Neural cell (in vitro differentiated cells): ENCODE measurements around the gene GNLY. TPM values are rescaled to one million over a fixed set of nuclear protein-coding genes. Genes with fewer than 3 reads are reported as not detected.

Experiments used
- H2AFZ ChIP-seq: fragments of 200-600, 300-800 bp; sonication (generic), shearing (Covaris generic); 2 replicates; pipeline ENCODE4 v1.6.0; 2014; ENCODE audit warnings: low read depth, mild to moderate bottlenecking, antibody characterized with exemption, low read length, moderate library complexity
- H3F3A ChIP-seq: fragments of 200-600 bp; shearing (Covaris generic); 2 replicates; pipeline ENCODE4 v1.6.1; 2016; ENCODE audit warnings: mild to moderate bottlenecking, moderate library complexity, mixed read lengths, antibody characterized with exemption, low read length; ENCODE audit not compliant: insufficient read depth, poor library complexity, severe bottlenecking
- H3K27ac ChIP-seq: fragments of 200-600, 300-800 bp; sonication (generic), shearing (Covaris generic); 2 replicates; pipeline ENCODE4 v1.5.1; 2014; ENCODE audit warnings: mild to moderate bottlenecking, low read length, moderate library complexity
- H3K27me3 ChIP-seq: fragments of 300-800, 200-600 bp; sonication (generic), shearing (Covaris generic); 2 replicates; pipeline ENCODE4 v1.6.0; 2014; ENCODE audit warnings: mild to moderate bottlenecking, low read depth, low read length, moderate library complexity; ENCODE audit not compliant: insufficient read depth
- H3K36me3 ChIP-seq: fragments of 300-800, 200-600 bp; sonication (generic), shearing (Covaris generic); 2 replicates; pipeline ENCODE4 v1.5.1; 2014; ENCODE audit warnings: mild to moderate bottlenecking, antibody characterized with exemption, low read length, moderate library complexity; ENCODE audit not compliant: insufficient read depth
- H3K4me2 ChIP-seq: fragments of 300-800, 200-600 bp; sonication (generic), shearing (Covaris generic); 2 replicates; pipeline ENCODE4 v1.6.0; 2014; ENCODE audit warnings: mild to moderate bottlenecking, low read length
- H3K4me3 ChIP-seq: fragments of 300-800, 200-600 bp; sonication (generic), shearing (Covaris generic); 2 replicates; pipeline ENCODE4 v1.5.1; 2014; ENCODE audit warnings: mild to moderate bottlenecking, low read length, moderate library complexity
- H3K79me2 ChIP-seq: fragments of 200-600 bp; shearing (Covaris generic); replicated peaks from 2 replicates; pipeline ENCODE4 v1.6.0; 2014; ENCODE audit warnings: mild to moderate bottlenecking, low read length, moderate library complexity; ENCODE audit not compliant: insufficient read depth
- H3K9ac ChIP-seq: fragments of 300-800, 200-600 bp; sonication (generic), shearing (Covaris generic); 2 replicates; pipeline ENCODE4 v1.6.1; 2016; ENCODE audit warnings: mild to moderate bottlenecking, low read length, mixed read lengths
- H3K9me2 ChIP-seq: fragments of 200-600 bp; shearing (Covaris generic); 2 replicates; pipeline ENCODE4 v1.6.1; 2016; ENCODE audit warnings: mild to moderate bottlenecking, low read length, mixed read lengths; ENCODE audit not compliant: insufficient read depth
- H3K9me3 ChIP-seq: fragments of 200-600, 300-800 bp; sonication (generic), shearing (Covaris generic); 2 replicates; pipeline ENCODE4 v1.6.1; 2016; ENCODE audit warnings: mild to moderate bottlenecking, mixed run types, low read length, moderate library complexity, mixed read lengths
- H4K20me1 ChIP-seq: fragments of 200-600 bp; shearing (Covaris generic); 2 replicates; pipeline ENCODE4 v1.6.1; 2016; ENCODE audit warnings: mild to moderate bottlenecking, mixed run types; ENCODE audit not compliant: insufficient read depth
- EP300 ChIP-seq: fragments of 450-650 bp; conservative IDR thresholded peaks from 2 replicates; pipeline ENCODE4 v1.6.1; 2014; ENCODE audit warnings: antibody characterized with exemption, mild to moderate bottlenecking, moderate library complexity; ENCODE audit not compliant: poor library complexity, severe bottlenecking
- EZH2 ChIP-seq: fragments of 200-600, 300-800 bp; shearing (Covaris generic), sonication (generic); IDR thresholded peaks from 2 replicates; pipeline ENCODE4 v1.6.1; 2014; ENCODE audit warnings: antibody characterized with exemption, low read length, borderline replicate concordance, mild to moderate bottlenecking; ENCODE audit not compliant: insufficient read depth, poor library complexity, severe bottlenecking
- MXI1 ChIP-seq: fragments of 450-650 bp; conservative IDR thresholded peaks from 2 replicates; pipeline ENCODE4 v1.6.1; 2014; ENCODE audit warnings: antibody characterized with exemption, mild to moderate bottlenecking; ENCODE audit not compliant: poor library complexity, severe bottlenecking
- POLR2AphosphoS5 ChIP-seq: IDR thresholded peaks from 2 replicates; pipeline ENCODE4 v1.6.1; 2012
- RAD21 ChIP-seq: fragments of 450-650 bp; conservative IDR thresholded peaks from 2 replicates; pipeline ENCODE4 v1.6.1; 2014; ENCODE audit warnings: antibody characterized with exemption, mild to moderate bottlenecking, moderate library complexity
- SMC3 ChIP-seq: fragments of 450-650 bp; conservative IDR thresholded peaks from 2 replicates; pipeline ENCODE4 v1.6.1; 2014; ENCODE audit warnings: antibody characterized with exemption, mild to moderate bottlenecking, moderate library complexity; ENCODE audit not compliant: poor library complexity
- TAF1 ChIP-seq: IDR thresholded peaks from 2 replicates; pipeline ENCODE4 v1.6.1; 2012; ENCODE audit warnings: low read depth
- polyA plus RNA-seq: library from polyadenylated mRNA; depleted of rRNA; stranded (reverse); fragments of >200 nt; gene quantifications from 2 replicates; pipeline ENCODE4 v1.2.3, GENCODE V29; 2014
- TF ChIP-seq, protein P1 (sequence below): fragments of 450-650 bp; IDR thresholded peaks from 2 replicates; pipeline ENCODE4 v1.5.1; 2014; ENCODE audit warnings: antibody characterized with exemption, mild to moderate bottlenecking, moderate library complexity; ENCODE audit not compliant: poor library complexity, severe bottlenecking
- TF ChIP-seq, protein P2 (sequence below): IDR thresholded peaks from 2 replicates; pipeline ENCODE4 v1.6.1; 2012; ENCODE audit warnings: borderline replicate concordance

The GNLY gene
- polyA plus RNA-seq, 1 donor from 2014 or later: not detected

DNA sequence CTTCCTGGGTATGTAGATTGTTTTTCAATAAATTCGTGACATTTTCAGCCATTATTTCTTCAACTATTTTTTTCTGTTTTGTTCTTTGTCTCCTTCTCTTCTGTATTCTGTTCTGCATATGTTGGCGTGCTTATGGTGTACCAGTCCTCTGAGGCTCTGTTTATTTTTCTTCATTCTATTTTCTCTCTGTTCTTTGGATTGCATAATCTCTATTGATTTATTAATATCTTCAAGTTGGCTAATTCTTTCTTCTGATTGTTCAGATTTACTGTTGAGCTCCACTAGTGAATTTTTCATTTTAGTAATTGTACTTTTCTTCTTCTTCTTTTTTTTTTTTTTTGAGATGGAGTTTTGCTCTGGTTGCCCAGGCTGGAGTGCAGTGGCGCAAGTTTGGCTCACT, 9.9 kb downstream of the GNLY start:
- no peaks in the 10 kb centered on the region for H3K9me3 ChIP-seq
- no peaks in the 10 kb centered on the region for H3K9me2 ChIP-seq
- H3K27ac ChIP-seq: no peak overlapping the region
- TF ChIP-seq EZH2: no peak
- TF ChIP-seq, protein P1, sequence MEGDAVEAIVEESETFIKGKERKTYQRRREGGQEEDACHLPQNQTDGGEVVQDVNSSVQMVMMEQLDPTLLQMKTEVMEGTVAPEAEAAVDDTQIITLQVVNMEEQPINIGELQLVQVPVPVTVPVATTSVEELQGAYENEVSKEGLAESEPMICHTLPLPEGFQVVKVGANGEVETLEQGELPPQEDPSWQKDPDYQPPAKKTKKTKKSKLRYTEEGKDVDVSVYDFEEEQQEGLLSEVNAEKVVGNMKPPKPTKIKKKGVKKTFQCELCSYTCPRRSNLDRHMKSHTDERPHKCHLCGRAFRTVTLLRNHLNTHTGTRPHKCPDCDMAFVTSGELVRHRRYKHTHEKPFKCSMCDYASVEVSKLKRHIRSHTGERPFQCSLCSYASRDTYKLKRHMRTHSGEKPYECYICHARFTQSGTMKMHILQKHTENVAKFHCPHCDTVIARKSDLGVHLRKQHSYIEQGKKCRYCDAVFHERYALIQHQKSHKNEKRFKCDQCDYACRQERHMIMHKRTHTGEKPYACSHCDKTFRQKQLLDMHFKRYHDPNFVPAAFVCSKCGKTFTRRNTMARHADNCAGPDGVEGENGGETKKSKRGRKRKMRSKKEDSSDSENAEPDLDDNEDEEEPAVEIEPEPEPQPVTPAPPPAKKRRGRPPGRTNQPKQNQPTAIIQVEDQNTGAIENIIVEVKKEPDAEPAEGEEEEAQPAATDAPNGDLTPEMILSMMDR: no peak
- TF ChIP-seq SMC3: no peak
- TF ChIP-seq TAF1: no peak
- H4K20me1 ChIP-seq: no peaks in the 10 kb centered on the region
- no peak overlapping the region for H2AFZ ChIP-seq
- H3K4me3 ChIP-seq: no peak overlapping the region
- H3F3A ChIP-seq: no peaks in the 10 kb centered on the region
- no peaks in the 10 kb centered on the region for H3K36me3 ChIP-seq
- H3K27me3 ChIP-seq: no peaks in the 10 kb centered on the region
- no peaks in the 10 kb centered on the region for H3K79me2 ChIP-seq
- H3K4me2 ChIP-seq: no peak overlapping the region
- no peak overlapping the region for H3K9ac ChIP-seq

DNA sequence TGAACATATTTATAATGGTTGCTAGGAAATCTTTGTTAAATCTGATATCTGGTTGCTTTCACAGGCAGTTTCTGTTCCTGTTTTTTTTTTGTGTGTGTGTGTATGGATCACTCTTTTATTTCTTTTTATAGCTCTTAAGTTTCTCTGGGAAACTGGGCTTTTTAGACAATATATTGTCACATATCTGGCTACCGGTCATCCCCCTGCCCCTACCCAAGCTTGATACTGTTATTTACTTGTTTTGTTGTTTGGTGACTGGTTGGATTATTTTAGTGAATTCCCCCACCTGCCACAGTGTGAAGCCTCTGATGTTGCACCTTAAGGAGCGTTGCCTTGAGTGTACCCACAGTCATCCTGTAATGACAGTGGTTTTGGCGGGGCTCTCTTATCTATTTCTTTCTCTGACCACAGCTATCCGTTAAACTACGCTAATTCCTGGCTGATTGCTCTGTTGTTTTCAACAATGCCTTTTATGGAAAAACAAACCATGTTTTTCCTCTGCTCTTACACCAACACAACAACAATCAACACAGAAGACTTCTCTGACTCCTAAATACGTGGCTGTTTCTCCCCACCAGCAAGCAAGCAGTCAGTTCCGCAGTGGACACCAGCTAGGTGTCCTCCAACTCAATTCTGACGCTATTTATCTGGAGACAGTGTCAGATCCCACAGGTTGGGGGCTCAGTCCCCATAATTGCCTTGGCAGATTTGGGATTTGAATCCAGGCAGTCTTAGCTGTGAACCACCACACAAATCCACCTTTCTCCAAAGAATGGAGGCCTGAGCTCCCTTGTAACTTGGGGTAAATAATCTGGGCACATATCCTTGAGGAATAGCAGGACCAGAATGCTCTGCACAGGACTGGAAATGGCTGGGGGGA, 10.9 kb downstream of the GNLY start:
- Histone ChIP-seq H3K4me2 (no peak overlapping the region), H3K79me2 (no peaks in the 10 kb centered on the region), H3F3A (no peaks in the 10 kb centered on the region), H3K27ac (no peak overlapping the region), H3K27me3 (no peaks in the 10 kb centered on the region), H3K9me3 (no peaks in the 10 kb centered on the region), H3K4me3 (no peak overlapping the region), H3K36me3 (no peaks in the 10 kb centered on the region), H2AFZ (no peak overlapping the region), H3K9ac (no peak overlapping the region), H3K9me2 (no peaks in the 10 kb centered on the region), H4K20me1 (no peaks in the 10 kb centered on the region)
- no peak for TF ChIP-seq TAF1
- TF ChIP-seq, protein P2, sequence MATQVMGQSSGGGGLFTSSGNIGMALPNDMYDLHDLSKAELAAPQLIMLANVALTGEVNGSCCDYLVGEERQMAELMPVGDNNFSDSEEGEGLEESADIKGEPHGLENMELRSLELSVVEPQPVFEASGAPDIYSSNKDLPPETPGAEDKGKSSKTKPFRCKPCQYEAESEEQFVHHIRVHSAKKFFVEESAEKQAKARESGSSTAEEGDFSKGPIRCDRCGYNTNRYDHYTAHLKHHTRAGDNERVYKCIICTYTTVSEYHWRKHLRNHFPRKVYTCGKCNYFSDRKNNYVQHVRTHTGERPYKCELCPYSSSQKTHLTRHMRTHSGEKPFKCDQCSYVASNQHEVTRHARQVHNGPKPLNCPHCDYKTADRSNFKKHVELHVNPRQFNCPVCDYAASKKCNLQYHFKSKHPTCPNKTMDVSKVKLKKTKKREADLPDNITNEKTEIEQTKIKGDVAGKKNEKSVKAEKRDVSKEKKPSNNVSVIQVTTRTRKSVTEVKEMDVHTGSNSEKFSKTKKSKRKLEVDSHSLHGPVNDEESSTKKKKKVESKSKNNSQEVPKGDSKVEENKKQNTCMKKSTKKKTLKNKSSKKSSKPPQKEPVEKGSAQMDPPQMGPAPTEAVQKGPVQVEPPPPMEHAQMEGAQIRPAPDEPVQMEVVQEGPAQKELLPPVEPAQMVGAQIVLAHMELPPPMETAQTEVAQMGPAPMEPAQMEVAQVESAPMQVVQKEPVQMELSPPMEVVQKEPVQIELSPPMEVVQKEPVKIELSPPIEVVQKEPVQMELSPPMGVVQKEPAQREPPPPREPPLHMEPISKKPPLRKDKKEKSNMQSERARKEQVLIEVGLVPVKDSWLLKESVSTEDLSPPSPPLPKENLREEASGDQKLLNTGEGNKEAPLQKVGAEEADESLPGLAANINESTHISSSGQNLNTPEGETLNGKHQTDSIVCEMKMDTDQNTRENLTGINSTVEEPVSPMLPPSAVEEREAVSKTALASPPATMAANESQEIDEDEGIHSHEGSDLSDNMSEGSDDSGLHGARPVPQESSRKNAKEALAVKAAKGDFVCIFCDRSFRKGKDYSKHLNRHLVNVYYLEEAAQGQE: no peak
- no peak for TF ChIP-seq RAD21
- TF ChIP-seq EZH2: no peak
- no peak for TF ChIP-seq POLR2AphosphoS5
- TF ChIP-seq SMC3: no peak
- TF ChIP-seq MXI1: no peak
- TF ChIP-seq, protein P1: no peak
- TF ChIP-seq EP300: no peak
